Embryonic facial prominence (tissue), 1 donor: ENCODE data around the gene ADGRV1.
"Not testable (repeated sequence)": the region's sequence is repeated elsewhere in the genome, so short reads cannot be mapped to it uniquely, and the experiment has no call there.

Experiments used
- DNase-seq: peaks from one replicate; pipeline ENCODE4 v3.0.0-alpha.2; 2016; ENCODE audit errors: extremely low spot score

ADGRV1 gene

DNA sequence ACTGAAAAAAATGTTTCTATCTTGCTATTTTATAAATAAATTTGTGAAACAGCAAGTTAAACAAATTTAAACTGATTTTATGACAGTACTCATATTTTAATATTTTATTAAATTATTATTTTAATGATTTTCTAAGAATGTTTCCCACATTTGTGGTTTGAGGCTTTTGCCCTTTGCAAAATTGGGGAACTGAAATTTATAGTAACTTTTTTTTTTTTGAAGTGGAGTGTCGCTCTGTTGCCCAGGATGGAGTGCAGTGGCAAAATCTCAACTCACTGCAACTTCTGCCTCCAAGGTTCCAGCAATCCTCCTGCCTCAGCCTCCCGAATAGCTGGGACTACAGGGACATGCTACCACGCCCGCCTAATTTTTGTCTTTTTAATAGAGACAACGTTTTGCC is 7.2 kb upstream of the ADGRV1 start:
- no peak for DNase-seq

DNA sequence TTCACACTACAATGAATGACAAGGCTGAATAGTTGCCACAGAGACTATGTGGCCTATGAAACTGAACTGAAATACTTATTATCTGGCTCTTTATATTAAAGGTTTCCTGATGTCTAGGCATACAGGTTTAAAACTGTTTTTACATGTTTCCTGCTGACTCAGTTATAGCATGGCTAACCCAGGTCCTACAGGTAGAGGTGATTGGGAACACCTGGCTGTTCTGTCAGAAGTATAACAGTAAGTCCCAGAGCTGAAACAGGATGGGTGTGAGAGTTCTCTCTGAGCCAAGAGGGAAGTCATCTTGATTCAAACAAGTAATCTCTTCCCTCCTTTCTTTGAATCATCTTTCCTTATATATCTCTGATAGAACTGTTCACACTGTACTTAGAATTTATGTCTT is 4.9 kb upstream of the ADGRV1 start:
- no peak for DNase-seq

DNA sequence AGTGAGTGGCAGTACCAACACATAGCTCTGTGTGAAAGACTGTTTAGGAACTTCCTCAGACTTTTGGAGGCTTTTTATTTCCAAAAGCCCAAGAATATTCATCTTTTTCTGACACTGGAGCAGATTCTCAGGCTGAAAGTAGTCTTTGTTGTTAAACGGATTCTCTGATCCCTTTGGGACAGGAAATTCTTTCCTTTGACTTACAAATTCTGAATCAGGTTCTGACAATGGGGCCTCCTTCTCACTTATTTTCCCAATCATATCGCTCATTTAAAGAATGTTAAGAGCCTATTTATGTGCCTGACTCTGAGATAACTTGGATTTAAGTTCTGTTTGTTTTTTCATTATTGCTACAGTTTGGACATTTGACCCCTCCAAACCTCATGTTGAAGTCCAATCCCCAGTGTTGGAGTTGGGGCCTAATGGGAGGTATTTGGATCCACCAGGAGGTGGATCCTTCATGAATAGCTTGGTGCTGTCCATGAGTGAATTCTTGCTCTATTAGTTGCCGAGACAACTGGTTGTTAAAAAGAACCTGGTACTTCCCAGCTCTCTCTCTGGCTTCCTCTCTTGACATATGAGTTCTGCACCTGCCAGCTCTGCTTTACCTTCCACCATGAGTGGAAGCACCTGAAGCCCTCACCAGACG is 4.1 kb upstream of the ADGRV1 start:
- no peak for DNase-seq

DNA sequence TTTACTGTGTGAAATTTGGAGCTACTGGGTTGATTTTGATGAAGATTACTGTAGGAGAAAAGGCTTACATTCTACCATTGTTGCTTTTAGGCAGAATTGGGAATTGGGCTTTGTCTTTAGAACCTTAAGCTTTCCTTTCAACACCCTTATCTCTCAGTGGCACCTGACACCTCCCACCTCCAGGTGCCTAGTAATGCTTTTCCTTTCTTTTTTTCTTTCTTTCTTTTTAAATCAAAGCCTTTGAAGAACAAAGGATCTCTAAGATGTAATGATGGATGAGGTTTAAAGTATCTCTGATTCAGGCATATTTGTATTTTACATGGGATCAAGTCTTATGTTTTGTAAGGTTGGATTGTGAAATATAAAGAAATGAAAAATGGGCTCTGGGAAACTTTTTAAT is 2.9 kb upstream of the ADGRV1 start:
- no peak for DNase-seq

DNA sequence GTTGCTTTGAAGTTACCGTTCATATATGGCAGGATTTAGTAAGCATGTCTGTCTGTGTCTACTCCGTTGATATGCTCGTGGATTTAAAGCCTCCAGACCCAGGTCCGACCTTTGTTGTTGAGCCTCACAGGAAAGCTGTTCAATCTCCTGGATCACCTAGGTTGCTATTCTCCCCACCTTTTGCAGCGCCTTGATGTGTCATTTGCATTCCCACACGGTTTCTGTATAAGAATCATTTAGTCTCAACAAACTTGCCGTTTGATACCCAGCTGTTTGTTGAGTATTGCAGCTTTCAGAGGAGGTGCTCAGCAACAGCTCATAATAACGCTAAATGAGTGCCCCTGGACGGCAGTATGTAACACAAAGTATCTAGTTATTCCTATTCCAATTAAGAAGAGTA is 1.2 kb upstream of the ADGRV1 start:
- DNase-seq, result no peak

DNA sequence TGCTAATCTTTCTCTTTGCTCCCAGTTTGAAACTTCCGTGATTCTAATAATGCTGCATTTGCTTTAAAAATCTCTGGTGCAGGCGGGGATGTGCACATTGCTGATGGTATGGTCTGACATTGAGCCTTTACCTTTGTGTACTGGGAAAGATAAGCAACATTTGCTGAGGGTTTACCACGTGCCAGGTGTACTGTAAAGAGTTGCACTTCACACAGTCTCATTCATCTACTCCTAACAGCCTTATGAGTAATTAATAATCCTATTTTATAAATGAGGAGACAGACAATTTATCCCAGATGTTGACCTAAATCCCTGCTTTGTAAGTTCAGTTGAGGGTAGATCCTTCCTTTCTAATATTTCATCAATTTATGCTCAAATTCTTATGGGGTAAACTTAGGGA is 726 bp upstream of the ADGRV1 start:
- no peak for DNase-seq

DNA sequence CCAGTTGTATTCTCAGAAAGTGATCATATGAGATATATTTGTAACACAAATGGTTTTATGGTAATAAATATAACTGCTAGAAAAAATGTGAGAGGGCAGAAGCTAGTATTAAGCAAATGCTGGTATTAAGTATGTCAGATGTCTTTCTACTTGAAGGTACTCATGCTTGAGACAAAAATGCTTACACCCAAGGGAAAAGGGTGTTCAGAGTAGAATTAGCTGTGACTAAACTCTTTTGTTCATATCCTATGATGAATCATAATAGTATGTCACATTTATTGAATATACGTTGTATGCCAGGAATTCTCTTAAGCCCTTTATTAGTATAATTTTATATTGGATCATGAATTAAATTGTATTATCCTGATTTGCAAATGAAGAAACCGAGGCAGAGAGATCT is 2.2 kb downstream of the ADGRV1 start:
- no peak for DNase-seq

DNA sequence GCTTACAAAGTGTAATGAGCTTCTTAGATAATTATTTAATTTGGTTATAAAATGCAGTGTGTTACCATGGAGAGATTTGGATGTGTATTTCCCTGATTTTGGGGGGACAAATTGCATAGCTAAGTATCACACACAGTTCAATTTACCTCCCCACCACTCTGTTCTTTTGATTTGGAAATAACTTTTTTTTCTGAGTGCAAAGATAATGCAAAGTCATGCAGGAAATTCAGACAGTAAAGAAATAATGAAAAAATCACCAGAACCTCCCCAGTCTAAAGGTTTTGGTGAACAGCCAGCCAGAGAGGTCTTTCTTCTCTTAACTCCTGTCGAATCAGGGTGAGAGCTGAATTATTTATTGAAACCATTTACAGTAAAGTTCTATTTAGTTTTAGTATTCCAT is 3.2 kb downstream of the ADGRV1 start:
- DNase-seq, result no peak

DNA sequence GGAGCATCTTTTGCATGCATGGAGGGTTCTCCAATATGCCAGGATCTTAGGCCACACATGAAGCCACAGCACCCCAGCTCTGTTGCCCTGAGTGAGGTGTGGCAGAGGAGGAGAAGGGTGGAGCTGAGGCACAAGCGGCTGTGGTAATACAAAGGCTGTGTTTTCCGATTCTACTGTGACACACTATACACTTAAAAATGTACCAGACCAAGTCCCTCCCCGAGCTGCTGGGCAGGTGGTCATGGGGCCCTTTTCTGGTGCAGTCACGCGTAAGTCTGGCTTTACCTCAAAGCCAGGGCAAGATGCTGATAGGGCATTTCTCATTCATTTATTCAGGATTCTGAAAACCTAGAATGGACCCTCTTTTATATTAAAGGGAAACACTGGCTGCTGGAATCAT is 3.7 kb downstream of the ADGRV1 start:
- no peak for DNase-seq

DNA sequence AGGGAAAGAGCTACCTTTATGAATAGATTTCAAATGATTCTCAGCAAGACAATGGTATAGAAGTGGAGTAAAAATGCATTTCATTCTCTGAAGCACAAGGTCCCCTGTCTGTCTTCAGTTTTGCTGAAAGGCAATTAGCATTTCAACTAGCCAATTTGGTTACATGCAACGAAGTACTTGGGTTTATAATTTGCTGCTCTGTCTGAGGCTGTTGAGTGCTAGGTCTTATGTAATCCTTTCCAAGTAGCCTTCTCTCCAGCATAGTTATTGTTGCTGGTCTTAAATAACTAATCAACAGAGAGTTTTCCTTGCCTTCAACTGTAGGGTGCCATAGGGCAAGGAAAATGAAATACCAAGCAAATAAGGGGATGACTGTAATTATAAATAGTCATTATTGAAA is 4.5 kb downstream of the ADGRV1 start:
- DNase-seq, result no peak

DNA sequence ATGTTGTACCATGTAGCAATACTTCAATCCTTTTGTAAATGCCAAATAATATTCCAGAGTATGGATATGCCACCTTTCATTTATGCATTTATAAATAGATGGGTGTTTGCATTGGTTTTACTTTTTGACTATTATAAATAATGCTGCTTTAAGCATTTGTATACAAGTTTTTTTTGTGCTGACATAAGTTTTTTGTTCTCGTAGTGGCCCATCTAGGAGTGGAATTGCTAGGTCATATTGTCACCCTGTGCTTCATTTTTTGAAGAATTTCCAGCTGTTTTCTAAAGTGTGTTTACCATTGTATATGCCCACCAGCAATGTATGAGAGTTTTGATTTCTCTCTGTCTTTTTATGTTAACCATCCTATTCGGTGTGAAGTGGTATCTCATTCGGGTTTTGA is 6.9 kb downstream of the ADGRV1 start:
- no peak for DNase-seq

DNA sequence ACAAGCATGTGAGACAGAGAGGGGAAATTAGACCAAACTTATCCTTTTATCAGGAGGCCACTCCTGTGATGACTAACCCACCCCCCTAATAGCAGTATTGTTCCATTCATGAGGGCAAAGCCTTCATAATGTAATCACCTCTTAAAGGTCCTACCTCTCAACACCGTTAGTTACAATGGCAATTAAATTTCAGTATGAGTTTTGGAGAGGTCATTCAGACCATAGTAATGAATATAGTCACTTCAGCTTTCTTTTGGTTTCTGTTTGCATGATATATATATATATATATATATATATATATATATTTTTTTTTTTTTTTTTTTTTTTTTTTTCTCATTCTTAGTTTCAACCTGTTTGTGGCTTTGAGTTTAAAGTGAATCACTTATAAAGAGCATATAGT is 10.5 kb downstream of the ADGRV1 start:
- DNase-seq, result no peak

DNA sequence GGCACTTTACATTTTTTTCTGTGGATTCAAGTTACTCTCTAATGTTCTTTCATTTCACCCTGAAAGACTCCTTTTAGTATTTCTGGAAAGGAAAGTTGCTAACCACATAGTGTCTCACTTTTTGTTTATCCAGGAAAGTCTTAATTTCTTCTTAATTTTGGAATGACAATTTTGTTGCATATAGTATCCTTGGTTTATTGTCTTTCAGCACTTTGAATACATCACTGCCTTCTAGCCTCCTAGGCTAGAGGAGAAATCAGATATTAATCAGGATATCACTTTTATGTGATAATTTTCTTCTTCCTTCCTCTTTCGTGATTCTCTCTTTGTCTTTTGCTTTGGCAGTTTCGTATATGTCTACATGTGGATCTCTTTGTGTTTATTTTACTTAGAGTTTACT is 11.4 kb downstream of the ADGRV1 start:
- no peak for DNase-seq

DNA sequence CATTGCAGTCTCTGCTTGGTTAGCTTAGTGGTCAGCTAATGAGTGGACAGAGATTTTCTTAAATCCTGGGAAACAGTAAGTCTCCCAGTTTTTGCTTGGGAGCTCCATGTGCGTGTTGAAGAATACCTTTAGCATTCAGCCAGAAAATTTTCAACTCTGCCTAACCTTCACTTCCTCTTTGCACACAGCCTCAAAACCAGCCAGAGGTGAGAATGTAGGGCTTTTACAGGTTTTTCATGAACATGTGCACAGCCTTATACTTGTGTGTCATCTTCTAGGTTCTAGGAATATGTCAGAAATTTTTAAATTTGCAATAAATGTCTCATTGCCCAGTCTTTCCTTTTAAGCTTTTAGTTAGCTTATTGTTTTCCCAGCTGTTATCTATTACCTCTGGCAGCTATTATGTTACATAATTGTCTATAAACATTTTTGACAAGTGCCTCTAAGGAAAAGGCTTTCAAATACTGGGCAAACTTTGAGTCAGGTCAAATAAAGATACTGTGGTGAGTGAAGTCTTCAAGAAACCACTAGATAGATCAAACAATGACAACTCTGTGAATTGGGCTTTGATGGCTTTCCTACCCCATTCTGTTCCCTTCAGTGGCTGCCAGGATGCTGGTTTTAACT is 12.7 kb downstream of the ADGRV1 start:
- DNase-seq, result no peak

DNA sequence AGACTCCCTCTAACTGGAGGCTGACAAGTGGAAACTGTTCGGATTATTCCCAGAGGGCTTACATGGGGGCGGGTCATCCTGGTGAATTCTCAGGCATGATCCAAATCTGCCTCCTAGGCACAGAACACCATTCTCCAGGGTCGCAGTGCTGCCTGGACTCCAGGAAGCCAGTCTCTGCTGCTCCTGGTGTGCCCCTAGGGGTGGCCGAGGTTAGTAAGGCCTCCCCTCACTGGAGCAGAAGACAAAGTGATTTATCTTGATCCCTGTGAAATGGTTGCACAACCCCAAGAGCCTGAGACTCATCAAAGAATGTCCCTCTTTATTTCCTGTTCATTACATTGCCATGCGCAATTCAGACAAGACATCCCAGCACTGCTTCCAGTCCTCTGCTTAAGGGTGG is 17.1 kb downstream of the ADGRV1 start:
- DNase-seq, result no peak

DNA sequence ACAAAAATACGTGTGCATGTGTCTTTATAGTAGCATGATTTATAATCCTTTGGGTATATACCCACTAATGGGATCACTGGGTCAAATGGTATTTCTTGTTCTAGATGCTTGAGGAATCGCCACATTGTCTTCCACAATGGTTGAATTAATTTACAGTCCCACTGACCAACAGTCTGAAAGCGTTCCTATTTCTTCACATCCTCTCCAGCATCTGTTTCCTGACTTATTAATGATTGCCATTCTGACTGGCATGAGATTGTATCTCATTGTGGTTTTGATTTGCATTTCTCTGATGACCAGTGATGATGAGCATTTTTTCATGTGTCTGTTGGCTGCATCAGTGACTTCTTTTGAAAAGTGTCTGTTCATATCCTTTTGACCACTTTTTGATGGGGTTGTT is 18.0 kb downstream of the ADGRV1 start:
- DNase-seq, result not testable (repeated sequence)

DNA sequence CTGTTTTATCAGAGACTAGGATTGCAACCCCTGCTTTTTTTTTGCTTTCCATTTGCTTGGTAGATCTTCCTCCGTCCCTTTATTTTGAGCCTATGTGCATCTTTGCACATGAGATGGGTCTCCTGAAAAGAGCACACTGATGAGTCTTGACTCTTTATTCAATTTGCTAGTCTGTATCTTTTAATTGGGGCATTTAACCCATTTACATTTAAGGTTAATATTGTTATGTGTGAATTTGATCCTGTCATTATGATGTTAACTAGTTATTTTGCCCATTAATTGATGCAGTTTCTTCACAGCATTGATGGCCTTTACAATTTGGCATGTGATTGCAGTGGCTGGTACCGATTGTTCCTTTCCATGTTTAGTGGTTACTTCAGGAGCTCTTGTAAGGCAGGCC is 21.3 kb downstream of the ADGRV1 start:
- DNase-seq, result not testable (repeated sequence)

DNA sequence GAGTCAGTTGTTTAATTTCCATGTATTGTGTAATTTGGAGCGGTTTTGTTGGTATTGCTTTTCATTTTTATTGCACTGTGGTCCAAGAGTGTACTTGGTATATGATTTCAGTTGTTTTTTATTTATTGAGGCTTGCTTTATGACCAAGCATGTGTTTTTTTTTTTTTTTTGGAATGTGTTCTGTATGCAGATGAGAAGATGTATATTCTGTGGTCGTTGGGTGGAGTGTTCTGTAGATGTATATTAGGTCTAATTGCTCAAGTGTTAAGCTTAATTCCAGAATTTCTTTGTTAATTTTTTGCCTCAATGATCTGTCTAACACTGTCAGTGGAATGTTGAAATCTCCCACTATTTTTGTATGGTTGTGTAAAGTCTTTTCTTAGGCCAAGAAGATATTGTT is 23.4 kb downstream of the ADGRV1 start:
- no peak for DNase-seq

DNA sequence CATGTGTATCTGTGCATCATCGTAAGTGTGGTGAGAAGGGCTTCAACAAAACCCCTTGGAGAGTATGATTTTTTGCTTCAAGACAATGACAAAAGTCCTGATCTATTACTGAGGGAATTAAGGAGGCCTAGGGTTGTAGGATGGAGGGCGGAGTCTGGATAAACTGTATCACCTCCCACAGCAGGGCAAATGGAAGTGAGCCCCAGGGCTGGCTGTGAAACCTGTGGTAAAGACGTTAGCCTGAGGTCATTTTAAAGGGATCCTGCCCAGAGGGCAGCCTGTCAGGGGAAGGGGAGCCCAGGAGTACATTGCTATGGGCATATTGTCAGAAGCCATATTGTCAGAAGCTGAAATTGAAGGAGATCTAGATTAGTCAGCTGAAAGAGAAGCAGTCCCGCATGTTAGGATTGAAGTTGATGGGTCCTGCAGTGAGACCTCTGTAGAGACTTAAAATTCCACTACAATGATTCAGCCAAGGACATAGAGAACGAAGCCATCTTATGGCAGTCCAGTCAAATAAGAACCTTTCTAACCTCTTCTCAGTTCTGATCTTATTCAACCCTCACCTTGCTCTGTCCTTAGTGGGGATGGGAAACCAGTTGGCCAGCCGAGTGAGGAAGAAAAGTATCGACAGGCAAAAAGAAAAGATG is 26.9 kb downstream of the ADGRV1 start:
- DNase-seq, result no peak

DNA sequence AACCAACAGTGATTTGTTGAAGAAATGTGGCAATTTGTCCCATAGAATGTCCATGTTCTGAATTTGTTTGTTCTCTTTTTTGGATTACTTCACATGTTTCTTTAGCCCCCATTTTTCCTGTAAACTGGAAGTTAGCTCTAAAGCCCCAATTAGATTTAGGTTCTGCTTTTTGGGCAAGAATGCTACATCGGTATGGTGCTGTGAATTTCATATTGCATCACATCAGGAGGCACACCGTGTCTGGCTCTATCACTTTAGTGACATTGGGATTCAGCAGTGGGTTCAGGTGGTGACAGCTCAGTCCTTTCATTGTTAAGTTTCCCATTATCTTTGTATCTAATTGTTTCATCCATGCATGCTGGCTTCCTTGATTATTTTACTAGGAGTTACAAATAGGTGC is 27.9 kb downstream of the ADGRV1 start:
- no peak for DNase-seq

DNA sequence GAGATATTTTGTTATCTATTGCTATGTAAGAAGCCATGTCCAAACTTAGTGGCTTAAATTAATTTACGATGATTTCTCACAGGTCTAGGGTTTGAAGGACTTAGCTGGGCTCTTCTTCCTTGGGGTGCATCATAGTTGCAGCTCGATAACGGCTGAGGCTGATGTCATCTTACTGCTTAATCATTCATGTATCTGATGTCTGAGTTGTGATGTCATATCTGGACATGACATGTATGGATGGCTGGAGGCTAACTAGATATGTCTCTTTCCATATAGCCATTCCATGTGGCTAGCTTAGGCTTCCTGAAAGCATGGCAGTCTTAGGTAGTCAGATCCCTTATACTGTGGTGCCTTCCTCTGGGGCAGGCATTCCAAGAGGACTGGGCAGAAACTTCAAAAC is 31.6 kb downstream of the ADGRV1 start:
- DNase-seq, result no peak

DNA sequence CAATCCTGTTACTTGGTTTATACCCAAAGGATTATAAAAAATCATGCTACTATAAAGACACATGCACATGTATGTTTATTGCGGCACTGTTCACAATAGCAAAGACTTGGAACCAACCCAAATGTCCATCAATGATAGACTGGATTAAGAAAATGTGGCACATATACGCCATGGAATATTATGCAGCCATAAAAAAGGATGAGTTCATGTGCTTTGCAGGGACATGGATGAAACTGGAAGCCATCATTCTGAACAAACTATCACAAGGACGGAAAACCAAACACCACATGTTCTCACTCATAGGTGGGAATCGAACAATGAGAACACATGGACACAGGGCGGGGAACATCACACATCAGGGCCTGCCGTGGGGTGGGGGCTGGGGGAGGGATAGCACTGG is 34.5 kb downstream of the ADGRV1 start:
- not testable (repeated sequence) for DNase-seq

DNA sequence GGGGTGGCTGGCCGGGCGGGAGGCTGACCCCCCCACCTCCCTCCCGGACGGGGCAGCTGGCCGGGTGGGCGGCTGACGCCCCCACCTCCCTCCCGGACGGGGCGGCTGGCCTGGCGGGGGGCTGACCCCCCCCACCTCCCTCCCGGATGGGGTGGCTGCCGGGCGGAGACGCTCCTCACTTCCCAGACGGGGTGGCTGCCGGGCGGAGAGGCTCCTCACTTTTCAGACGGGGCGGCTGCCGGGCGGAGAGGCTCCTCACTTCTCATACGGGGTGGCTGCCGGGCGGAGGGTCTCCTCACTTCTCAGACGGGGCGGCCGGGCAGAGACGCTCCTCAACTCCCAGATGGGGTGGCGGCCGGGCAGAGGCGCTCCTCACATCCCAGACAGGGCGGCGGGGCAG is 37.2 kb downstream of the ADGRV1 start:
- not testable (repeated sequence) for DNase-seq

DNA sequence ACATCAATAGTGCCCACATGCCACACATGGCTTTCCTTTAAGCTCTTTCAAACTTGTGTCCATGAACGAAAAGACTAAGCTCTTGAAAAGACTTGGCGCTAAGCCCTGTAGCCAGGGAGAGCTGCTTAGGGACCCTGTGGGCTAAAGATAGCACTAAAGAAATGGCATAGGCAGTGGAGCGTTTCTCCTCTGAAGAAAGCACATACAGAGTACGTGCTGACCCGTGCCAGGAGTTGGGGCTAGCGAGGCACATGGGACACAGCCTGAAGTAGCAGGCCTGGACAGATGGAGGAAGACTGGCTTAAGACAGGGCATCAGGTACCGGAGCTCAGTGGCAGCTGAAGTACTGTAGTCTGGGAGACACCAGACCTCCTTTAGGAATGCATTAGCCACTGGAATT is 39.7 kb downstream of the ADGRV1 start:
- DNase-seq, result no peak
